A549 (cell line): ENCODE measurements around the gene FBXL20.

Source experiments
- CBX2 ChIP-seq: fragments of 200-600 bp; sonication (generic); IDR thresholded peaks from 2 replicates; pipeline ENCODE4 v1.6.1; 2016; ENCODE audit warnings: low read depth, mild to moderate bottlenecking, borderline replicate concordance
- ESRRA ChIP-seq: fragments of 150-350 bp; IDR thresholded peaks from 2 replicates; pipeline ENCODE4 v1.6.1; 2014; ENCODE audit warnings: mild to moderate bottlenecking, low read length, borderline replicate concordance
- POLR2A ChIP-seq: IDR thresholded peaks from 2 replicates; pipeline ENCODE4 v1.6.1; 2012; ENCODE audit warnings: mild to moderate bottlenecking, low read length
- SREBF2 ChIP-seq: fragments of 450-650 bp; IDR thresholded peaks from 2 replicates; pipeline ENCODE4 v1.6.1; 2014; ENCODE audit warnings: mild to moderate bottlenecking, moderate library complexity
- USF2 ChIP-seq: fragments of 450-650 bp; IDR thresholded peaks from 2 replicates; pipeline ENCODE4 v1.6.1; 2014; ENCODE audit warnings: antibody characterized with exemption
- TF ChIP-seq, protein P1 (sequence below): fragments of >200 bp; sonication (Bioruptor Twin); formaldehyde crosslinking; IDR thresholded peaks from 3 replicates; pipeline ENCODE4 v1.5.1; 2016

GRCh38 chr17:39365242-39365641, 36.2 kb downstream of the FBXL20 start:
- no peak for TF ChIP-seq POLR2A
- TF ChIP-seq, protein P1, sequence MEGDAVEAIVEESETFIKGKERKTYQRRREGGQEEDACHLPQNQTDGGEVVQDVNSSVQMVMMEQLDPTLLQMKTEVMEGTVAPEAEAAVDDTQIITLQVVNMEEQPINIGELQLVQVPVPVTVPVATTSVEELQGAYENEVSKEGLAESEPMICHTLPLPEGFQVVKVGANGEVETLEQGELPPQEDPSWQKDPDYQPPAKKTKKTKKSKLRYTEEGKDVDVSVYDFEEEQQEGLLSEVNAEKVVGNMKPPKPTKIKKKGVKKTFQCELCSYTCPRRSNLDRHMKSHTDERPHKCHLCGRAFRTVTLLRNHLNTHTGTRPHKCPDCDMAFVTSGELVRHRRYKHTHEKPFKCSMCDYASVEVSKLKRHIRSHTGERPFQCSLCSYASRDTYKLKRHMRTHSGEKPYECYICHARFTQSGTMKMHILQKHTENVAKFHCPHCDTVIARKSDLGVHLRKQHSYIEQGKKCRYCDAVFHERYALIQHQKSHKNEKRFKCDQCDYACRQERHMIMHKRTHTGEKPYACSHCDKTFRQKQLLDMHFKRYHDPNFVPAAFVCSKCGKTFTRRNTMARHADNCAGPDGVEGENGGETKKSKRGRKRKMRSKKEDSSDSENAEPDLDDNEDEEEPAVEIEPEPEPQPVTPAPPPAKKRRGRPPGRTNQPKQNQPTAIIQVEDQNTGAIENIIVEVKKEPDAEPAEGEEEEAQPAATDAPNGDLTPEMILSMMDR: no peak
- no peak for TF ChIP-seq USF2
- TF ChIP-seq SREBF2: no peak
- TF ChIP-seq CBX2: no peak
- TF ChIP-seq ESRRA: no peak
